Astrocyte (in vitro differentiated cells and primary cell): ENCODE results near the gene ODF2. TPM values are rescaled to one million over a fixed set of nuclear protein-coding genes. Genes with fewer than 3 reads are reported as not detected.
A peak's percentile ranks its signal among the peaks of the same experiment; 100 is the strongest.

Source experiments
- DNase-seq: peaks from one replicate; pipeline ENCODE4 v3.0.0-alpha.2; 2010; ENCODE audit warnings: low read depth
- FAIRE-seq: peaks from 2 replicates; lab custom pipeline; 2011; peaks lifted over from hg19 to GRCh38; lab: Jason Lieb, UNC
- H2AFZ ChIP-seq: 2 replicates; pipeline ENCODE4 v1.6.0; 2012; ENCODE audit warnings: low read depth, low read length, inconsistent platforms
- H3K27ac ChIP-seq: 2 replicates; pipeline ENCODE4 v1.5.1; 2011; ENCODE audit warnings: low read depth, low read length, inconsistent platforms
- H3K27me3 ChIP-seq: 2 replicates; pipeline ENCODE4 v1.6.0; 2011; ENCODE audit warnings: low read length, inconsistent platforms; ENCODE audit not compliant: insufficient read depth
- H3K36me3 ChIP-seq: 2 replicates; pipeline ENCODE4 v1.5.1; 2011; ENCODE audit warnings: low read length, inconsistent platforms; ENCODE audit not compliant: insufficient read depth
- H3K4me1 ChIP-seq: 2 replicates; pipeline ENCODE4 v1.5.1; 2011; ENCODE audit warnings: low read length, inconsistent platforms; ENCODE audit not compliant: insufficient read depth
- H3K4me2 ChIP-seq: 2 replicates; pipeline ENCODE4 v1.6.0; 2012; ENCODE audit warnings: low read length, inconsistent platforms
- H3K4me3 ChIP-seq: 2 replicates; pipeline ENCODE4 v1.5.1; 2011; ENCODE audit warnings: low read depth, mild to moderate bottlenecking, low read length, inconsistent platforms; ENCODE audit not compliant: insufficient read depth
- H3K79me2 ChIP-seq: 2 replicates; pipeline ENCODE4 v1.6.0; 2012; ENCODE audit warnings: mild to moderate bottlenecking, low read length, inconsistent platforms; ENCODE audit not compliant: insufficient read depth
- H3K9ac ChIP-seq: 2 replicates; pipeline ENCODE4 v1.6.0; 2012; ENCODE audit warnings: mild to moderate bottlenecking, low read length, inconsistent platforms
- H3K9me3 ChIP-seq: 2 replicates; pipeline ENCODE4 v1.5.1; 2012; ENCODE audit warnings: low read depth, mild to moderate bottlenecking, low read length, inconsistent platforms; ENCODE audit not compliant: insufficient read depth
- H4K20me1 ChIP-seq: 2 replicates; pipeline ENCODE4 v1.6.0; 2012; ENCODE audit warnings: low read length, inconsistent platforms; ENCODE audit not compliant: insufficient read depth
- H3K27ac Mint-ChIP-seq: one replicate; pipeline ENCODE4 v1.8.0; 2021; ENCODE audit warnings: mild to moderate bottlenecking, mixed read lengths; ENCODE audit not compliant: unreplicated experiment
- H3K27me3 Mint-ChIP-seq: one replicate; pipeline ENCODE4 v1.8.0; 2021; ENCODE audit warnings: low read depth, mixed read lengths; ENCODE audit not compliant: unreplicated experiment
- H3K36me3 Mint-ChIP-seq: one replicate; pipeline ENCODE4 v1.8.0; 2021; ENCODE audit warnings: low read depth, mixed read lengths; ENCODE audit not compliant: unreplicated experiment
- H3K4me1 Mint-ChIP-seq: one replicate; pipeline ENCODE4 v1.8.0; 2021; ENCODE audit warnings: low read depth, mixed read lengths; ENCODE audit not compliant: unreplicated experiment
- H3K4me3 Mint-ChIP-seq: one replicate; pipeline ENCODE4 v1.8.0; 2021; ENCODE audit warnings: mild to moderate bottlenecking, moderate library complexity, mixed read lengths; ENCODE audit not compliant: unreplicated experiment
- H3K9me3 Mint-ChIP-seq: one replicate; pipeline ENCODE4 v1.8.0; 2021; ENCODE audit warnings: mild to moderate bottlenecking, mixed read lengths; ENCODE audit not compliant: unreplicated experiment
- EZH2 ChIP-seq: IDR thresholded peaks from 2 replicates; pipeline ENCODE4 v1.6.1; 2012; ENCODE audit warnings: mild to moderate bottlenecking, low read length, inconsistent platforms; ENCODE audit not compliant: insufficient read depth
- total RNA-seq: library from RNA; stranded (reverse); gene quantifications from 2 replicates; pipeline ENCODE4 v1.2.1, GENCODE V29; 2021
- TF ChIP-seq, protein P1 (sequence below): IDR thresholded peaks from 2 replicates; pipeline ENCODE4 v1.5.1; 2011; ENCODE audit warnings: low read depth, mild to moderate bottlenecking, inconsistent platforms, low read length, moderate library complexity; ENCODE audit not compliant: insufficient read depth

Gene ODF2
- total RNA-seq, 1 donor from 2014 or later, result 26.2 TPM

DNA sequence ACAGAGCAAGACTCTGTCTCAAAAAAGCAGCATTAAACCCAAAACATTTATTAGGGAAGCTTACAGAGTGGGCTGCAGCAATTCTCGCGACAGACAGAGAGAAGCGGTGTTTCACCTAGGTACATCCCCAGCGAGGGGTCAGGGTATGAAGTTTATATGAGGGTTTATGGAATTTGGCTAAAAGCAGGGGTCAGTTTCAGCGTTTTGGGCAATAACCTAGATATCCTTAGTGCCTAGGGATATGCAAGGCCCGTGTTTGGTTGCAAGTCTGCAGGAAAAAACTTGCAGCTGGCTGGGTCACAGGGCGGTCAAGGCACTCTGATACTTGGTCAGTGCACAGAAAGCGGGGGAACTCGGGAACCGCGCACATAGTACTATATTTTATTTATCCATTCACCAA, 48.1 kb downstream of the ODF2 start:
- TF ChIP-seq, protein P1, sequence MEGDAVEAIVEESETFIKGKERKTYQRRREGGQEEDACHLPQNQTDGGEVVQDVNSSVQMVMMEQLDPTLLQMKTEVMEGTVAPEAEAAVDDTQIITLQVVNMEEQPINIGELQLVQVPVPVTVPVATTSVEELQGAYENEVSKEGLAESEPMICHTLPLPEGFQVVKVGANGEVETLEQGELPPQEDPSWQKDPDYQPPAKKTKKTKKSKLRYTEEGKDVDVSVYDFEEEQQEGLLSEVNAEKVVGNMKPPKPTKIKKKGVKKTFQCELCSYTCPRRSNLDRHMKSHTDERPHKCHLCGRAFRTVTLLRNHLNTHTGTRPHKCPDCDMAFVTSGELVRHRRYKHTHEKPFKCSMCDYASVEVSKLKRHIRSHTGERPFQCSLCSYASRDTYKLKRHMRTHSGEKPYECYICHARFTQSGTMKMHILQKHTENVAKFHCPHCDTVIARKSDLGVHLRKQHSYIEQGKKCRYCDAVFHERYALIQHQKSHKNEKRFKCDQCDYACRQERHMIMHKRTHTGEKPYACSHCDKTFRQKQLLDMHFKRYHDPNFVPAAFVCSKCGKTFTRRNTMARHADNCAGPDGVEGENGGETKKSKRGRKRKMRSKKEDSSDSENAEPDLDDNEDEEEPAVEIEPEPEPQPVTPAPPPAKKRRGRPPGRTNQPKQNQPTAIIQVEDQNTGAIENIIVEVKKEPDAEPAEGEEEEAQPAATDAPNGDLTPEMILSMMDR, result no peak
- no peak for TF ChIP-seq EZH2
- Histone ChIP-seq H3K4me3 (peak overlapping the region; percentile 95), H3K4me1 (peaks cover 11% of the 10 kb centered on the region), H2AFZ (peak overlapping the region; percentile 74), H3K27me3 (no peaks in the 10 kb centered on the region), H3K79me2 (peaks cover 28% of the 10 kb centered on the region), H3K4me2 (peak overlapping the region; percentile 92), H3K9me3 (no peaks in the 10 kb centered on the region), H3K27ac (no peak overlapping the region), H4K20me1 (no peaks in the 10 kb centered on the region), H3K9ac (peak overlapping the region; percentile 87), H3K36me3 (peaks cover 20% of the 10 kb centered on the region)
- H3K27ac Mint-ChIP-seq, result no peak overlapping the region
- H3K27me3 Mint-ChIP-seq, result no peaks in the 10 kb centered on the region
- peaks cover 4% of the 10 kb centered on the region for H3K36me3 Mint-ChIP-seq
- no peaks in the 10 kb centered on the region for H3K9me3 Mint-ChIP-seq
- H3K4me1 Mint-ChIP-seq, result peaks cover 6% of the 10 kb centered on the region
- peak overlapping the region; percentile 100 for H3K4me3 Mint-ChIP-seq
- DNase-seq (peak; percentile 4), FAIRE-seq (no peak)

- TF ChIP-seq, protein P1, result no peak
- TF ChIP-seq EZH2, result no peak
- H4K20me1 ChIP-seq, result no peaks in the 10 kb centered on the region
- DNase-seq, result peak; percentile 71
- no peaks in the 10 kb centered on the region for H3K27me3 ChIP-seq
- Mint-ChIP-seq H3K27ac (peak within 1 kb of the TSS; percentile 87), H3K4me1 (peaks cover 6% of the 10 kb centered on the region), H3K4me3 (peak within 1 kb of the TSS; percentile 100), H3K9me3 (no peaks in the 10 kb centered on the region), H3K27me3 (no peaks in the 10 kb centered on the region), H3K36me3 (peaks cover 4% of the 10 kb centered on the region)
- H2AFZ ChIP-seq, result peak within 1 kb of the TSS; percentile 84
- peaks cover 11% of the 10 kb centered on the region for H3K4me1 ChIP-seq
- peak within 1 kb of the TSS; percentile 95 for H3K4me3 ChIP-seq
- H3K36me3 ChIP-seq, result peaks cover 20% of the 10 kb centered on the region
- peak within 1 kb of the TSS; percentile 92 for H3K4me2 ChIP-seq
- peaks cover 28% of the 10 kb centered on the region for H3K79me2 ChIP-seq
- no peak for FAIRE-seq
- peak within 1 kb of the TSS; percentile 69 for H3K27ac ChIP-seq
- peak within 1 kb of the TSS; percentile 87 for H3K9ac ChIP-seq
- no peaks in the 10 kb centered on the region for H3K9me3 ChIP-seq
These were observed 48.9 kb downstream of the ODF2 start, which contains the start of gene GLE1 for GRCh38 chr9:128504485-128505413. Gene GLE1, plus strand, starts transcription at chr9:128504719. Its CDS starts 87 bp downstream, at chr9:128504806.
